Measurements from ENCODE around the gene TMEM72. TPM values are rescaled to one million over a fixed set of nuclear protein-coding genes. Genes with fewer than 3 reads are reported as not detected.
A peak's percentile ranks its signal among the peaks of the same experiment; 100 is the strongest.

TMEM72 gene
- total RNA-seq, 1 donor from 2014 or later = under 0.01 TPM

DNA sequence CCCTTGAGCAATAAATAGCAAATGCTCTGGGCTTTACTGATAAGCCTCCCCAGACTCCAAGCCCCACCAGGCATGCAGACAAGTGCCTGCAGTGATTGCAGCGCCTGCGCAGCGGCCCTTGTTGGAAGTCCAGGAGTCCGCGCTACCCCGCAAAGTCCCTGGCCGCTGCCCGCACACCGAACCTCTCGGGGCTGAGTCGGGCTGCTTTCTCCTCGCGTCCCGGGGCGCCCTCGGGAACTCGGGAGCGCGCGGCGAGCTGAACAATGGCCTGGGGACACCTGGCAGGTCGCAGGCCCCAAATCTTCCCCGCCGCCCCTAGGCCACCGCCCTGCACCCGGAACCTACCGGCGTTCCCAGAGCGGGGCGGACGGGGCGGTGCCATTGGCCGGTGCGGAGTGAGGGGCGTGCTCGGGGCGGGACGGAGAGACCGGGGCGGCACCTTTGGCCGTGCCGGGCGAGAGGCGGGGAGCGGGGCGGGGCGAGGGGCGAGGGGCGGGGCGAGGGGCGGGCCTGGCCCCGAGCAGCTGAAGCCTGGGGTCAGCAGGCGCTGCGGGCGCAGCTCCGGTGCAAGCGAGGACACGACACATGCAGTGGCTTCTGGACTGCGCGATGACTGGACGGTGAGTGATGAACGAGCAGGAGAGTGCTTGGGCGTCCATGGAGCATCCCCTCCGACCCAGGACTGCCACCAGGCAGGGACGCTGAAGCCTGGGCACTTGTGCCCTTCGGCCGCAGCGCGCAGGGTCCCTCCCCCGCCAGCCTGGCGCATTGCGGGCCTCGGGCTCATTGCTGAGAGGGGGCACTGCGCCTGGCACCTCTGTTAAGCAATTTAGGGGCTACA is 48.3 kb downstream of the TMEM72 start, which contains the start of gene RASSF4:
TSS of gene RASSF4 (plus strand) at position 556 of the 841 bp plus-strand sequence. CDS start 10,401 bp downstream, outside the sequence.
- H3K4me1 ChIP-seq (ENCODE audit: control insufficient read depth in 3 of 3, insufficient read depth in 3 of 3, low read length in 3 of 3) = peaks cover 50 to 62% (median 54%) of the 10 kb centered on the region in 3 donors
- H3K9ac ChIP-seq (ENCODE audit: low read depth in 1 of 3, low read length in 3 of 3) = peak within 1 kb of the TSS; percentile 82 to 94 (median 83)
- H3K36me3 ChIP-seq (ENCODE audit: control insufficient read depth in 3 of 3, insufficient read depth in 3 of 3, low read length in 3 of 3) = peaks cover 3 to 14% (median 8%) of the 10 kb centered on the region in 3 donors
- no peaks in the 10 kb centered on the region for H3K9me3 ChIP-seq (ENCODE audit: control insufficient read depth in 3 of 3, low read length in 3 of 3)
- H3K27ac ChIP-seq (ENCODE audit: low read depth, low read length) = peak within 1 kb of the TSS; percentile 89
- H3K4me3 ChIP-seq (ENCODE audit: low read length in 3 of 3) = peak within 1 kb of the TSS; percentile 85 to 95 (median 91)
- no peaks in the 10 kb centered on the region for H3K27me3 ChIP-seq (ENCODE audit: control insufficient read depth in 3 of 3, insufficient read depth in 3 of 3, low read length in 3 of 3)

DNA sequence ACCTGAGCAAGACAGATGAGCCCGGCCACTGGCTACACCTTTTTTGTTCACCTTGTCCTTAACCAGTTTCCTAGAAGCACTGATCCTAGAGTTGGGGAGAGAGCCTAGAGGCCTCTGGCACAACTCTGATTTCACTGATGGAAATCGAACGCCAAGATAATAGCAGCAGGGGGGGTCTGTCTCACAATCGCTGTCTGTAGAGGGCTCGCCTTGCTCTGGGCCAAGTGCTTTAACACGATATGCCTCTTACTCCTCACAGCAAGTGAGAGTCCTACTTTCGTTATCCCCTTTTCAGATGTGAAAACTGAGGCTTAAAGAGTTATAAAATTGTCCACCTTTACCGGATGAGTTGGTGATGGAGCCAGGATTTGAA is 48.9 kb downstream of the TMEM72 start:
- Histone ChIP-seq H3K4me3 (ENCODE audit: low read length in 3 of 3) (peak overlapping the region; percentile 85 to 95 (median 91)), H3K27ac (ENCODE audit: low read depth, low read length) (peak overlapping the region; percentile 89), H3K27me3 (ENCODE audit: control insufficient read depth in 3 of 3, insufficient read depth in 3 of 3, low read length in 3 of 3) (no peaks in the 10 kb centered on the region), H3K4me1 (ENCODE audit: control insufficient read depth in 3 of 3, insufficient read depth in 3 of 3, low read length in 3 of 3) (peaks cover 56 to 68% (median 60%) of the 10 kb centered on the region in 3 donors), H3K9ac (ENCODE audit: low read depth in 1 of 3, low read length in 3 of 3) (peak overlapping the region; percentile 75 to 94 (median 83)), H3K36me3 (ENCODE audit: control insufficient read depth in 3 of 3, insufficient read depth in 3 of 3, low read length in 3 of 3) (peaks cover 3 to 14% (median 8%) of the 10 kb centered on the region in 3 donors), H3K9me3 (ENCODE audit: control insufficient read depth in 3 of 3, low read length in 3 of 3) (no peaks in the 10 kb centered on the region)

DNA sequence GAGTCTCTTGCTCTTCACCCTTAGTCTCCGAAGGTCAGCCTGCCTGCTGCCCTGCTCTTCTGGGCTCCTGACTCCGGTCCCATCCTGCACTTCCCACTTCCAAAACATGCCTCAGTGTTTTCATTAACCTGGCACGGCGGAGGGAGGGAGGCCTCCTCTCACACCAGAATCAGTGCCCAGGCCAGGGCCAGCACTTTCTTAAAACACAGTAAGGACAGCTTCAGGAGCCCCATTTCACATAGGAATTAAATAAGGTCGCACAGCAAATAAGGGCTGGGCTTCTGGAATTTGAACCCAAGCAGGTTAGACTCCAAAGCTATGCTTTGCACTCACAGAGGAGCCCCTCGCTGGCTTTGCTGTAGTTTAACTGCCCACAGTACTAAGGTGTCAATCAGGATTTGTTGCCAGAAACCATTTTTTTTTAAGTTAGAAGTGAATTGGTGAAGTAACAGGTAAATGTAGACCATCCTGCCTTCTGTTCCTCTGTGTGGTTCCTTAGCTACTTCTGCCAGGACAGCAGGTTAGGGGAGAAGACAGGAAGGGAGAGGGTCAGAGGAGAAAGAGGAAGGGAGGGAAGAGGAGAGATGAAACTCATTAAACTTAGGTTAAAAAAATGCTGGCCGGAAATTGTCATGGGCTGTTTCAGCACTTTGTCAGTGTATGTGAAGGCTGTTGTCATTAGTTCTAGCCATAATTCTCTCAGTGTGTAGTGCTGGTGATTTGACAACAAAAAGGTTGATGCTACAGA is 49.5 kb downstream of the TMEM72 start:
- Histone ChIP-seq H3K27ac (ENCODE audit: low read depth, low read length) (peak overlapping the region; percentile 89), H3K4me3 (ENCODE audit: low read length in 3 of 3) (peak overlapping the region; percentile 85 to 95 (median 91)), H3K4me1 (ENCODE audit: control insufficient read depth in 3 of 3, insufficient read depth in 3 of 3, low read length in 3 of 3) (peaks cover 62 to 74% (median 66%) of the 10 kb centered on the region in 3 donors), H3K27me3 (ENCODE audit: control insufficient read depth in 3 of 3, insufficient read depth in 3 of 3, low read length in 3 of 3) (no peaks in the 10 kb centered on the region), H3K36me3 (ENCODE audit: control insufficient read depth in 3 of 3, insufficient read depth in 3 of 3, low read length in 3 of 3) (peaks cover 3 to 11% (median 7%) of the 10 kb centered on the region in 3 donors), H3K9ac (ENCODE audit: low read depth in 1 of 3, low read length in 3 of 3) (peak overlapping the region; percentile 75 to 94 (median 83)), H3K9me3 (ENCODE audit: control insufficient read depth in 3 of 3, low read length in 3 of 3) (no peaks in the 10 kb centered on the region)

DNA sequence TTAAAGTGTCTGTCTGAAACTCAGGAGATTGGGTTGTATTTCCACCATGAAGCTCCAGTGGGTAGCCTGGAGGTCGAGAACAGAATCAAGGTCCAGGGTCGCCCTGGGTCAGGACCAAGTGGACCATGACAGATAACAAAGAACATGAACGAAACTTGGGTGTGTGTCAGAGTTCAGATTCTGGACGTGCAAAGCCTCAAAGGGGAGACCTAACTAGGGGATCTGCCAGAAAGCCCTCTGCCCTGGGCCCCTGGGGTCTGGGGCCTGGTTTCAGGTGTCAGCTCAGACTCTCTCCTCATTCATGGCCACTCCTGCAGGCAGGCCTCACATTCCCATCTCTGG is 50.1 kb downstream of the TMEM72 start:
- no peaks in the 10 kb centered on the region for H3K27me3 ChIP-seq (ENCODE audit: control insufficient read depth in 3 of 3, insufficient read depth in 3 of 3, low read length in 3 of 3)
- H3K4me1 ChIP-seq (ENCODE audit: control insufficient read depth in 3 of 3, insufficient read depth in 3 of 3, low read length in 3 of 3) = peaks cover 68 to 80% (median 71%) of the 10 kb centered on the region in 3 donors
- H3K27ac ChIP-seq (ENCODE audit: low read depth, low read length) = no peak overlapping the region
- H3K4me3 ChIP-seq (ENCODE audit: low read length in 3 of 3) = peak overlapping the region in 1 of 3 donors; percentile 85
- peak overlapping the region in 2 of 3 donors; percentile 51 to 75 for H3K9ac ChIP-seq (ENCODE audit: low read depth in 1 of 3, low read length in 3 of 3)
- H3K9me3 ChIP-seq (ENCODE audit: control insufficient read depth in 3 of 3, low read length in 3 of 3) = no peaks in the 10 kb centered on the region
- H3K36me3 ChIP-seq (ENCODE audit: control insufficient read depth in 3 of 3, insufficient read depth in 3 of 3, low read length in 3 of 3) = peaks cover 3 to 6% (median 5%) of the 10 kb centered on the region in 3 donors

DNA sequence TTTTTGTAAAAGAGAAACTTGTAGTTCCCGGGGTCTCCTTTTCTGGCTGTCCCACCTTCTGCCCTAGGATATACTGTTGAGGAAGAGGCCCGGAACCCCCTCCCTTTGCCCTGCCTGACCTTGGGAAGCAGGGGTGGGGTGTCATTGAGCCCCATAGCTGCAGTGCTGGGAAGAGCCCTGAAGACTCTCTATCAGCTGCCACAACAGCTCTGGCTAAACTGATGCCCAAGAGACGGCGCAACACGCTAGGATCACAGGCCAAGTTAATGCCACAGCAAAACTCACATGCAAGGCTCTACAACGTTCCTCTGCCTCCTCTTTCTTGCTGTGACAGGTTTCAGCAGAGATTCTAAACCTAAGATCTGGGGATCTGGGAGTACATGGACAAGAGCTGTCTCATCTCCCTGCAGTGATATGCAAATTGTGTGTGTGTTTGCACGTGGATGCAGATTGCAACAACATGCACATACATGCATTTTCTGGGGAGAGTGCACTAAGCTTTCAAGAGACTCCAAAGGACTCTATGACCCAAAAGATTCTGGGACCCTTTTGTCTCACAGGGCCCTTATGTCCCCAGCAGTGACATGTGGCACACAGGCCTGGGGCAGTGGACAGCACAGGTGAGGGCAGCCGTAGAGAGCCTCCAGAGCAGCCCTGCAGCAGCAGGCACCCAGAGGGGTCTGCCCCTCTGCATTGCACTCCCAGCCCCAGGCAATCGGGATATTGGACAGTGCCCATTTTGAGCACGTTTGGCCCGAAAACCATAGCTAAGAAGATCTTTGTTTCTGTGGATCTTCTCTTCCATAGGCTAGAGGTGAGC is 51.0 kb downstream of the TMEM72 start:
- Histone ChIP-seq H3K9me3 (ENCODE audit: control insufficient read depth in 3 of 3, low read length in 3 of 3) (no peaks in the 10 kb centered on the region), H3K4me1 (ENCODE audit: control insufficient read depth in 3 of 3, insufficient read depth in 3 of 3, low read length in 3 of 3) (peaks cover 77 to 88% (median 81%) of the 10 kb centered on the region in 3 donors), H3K9ac (ENCODE audit: low read depth in 1 of 3, low read length in 3 of 3) (peak overlapping the region in 1 of 3 donors; percentile 82), H3K27ac (ENCODE audit: low read depth, low read length) (no peak overlapping the region), H3K4me3 (ENCODE audit: low read length in 3 of 3) (peak overlapping the region in 1 of 3 donors; percentile 34), H3K36me3 (ENCODE audit: control insufficient read depth in 3 of 3, insufficient read depth in 3 of 3, low read length in 3 of 3) (peaks cover 0 to 2% (median 0%) of the 10 kb centered on the region in 3 donors), H3K27me3 (ENCODE audit: control insufficient read depth in 3 of 3, insufficient read depth in 3 of 3, low read length in 3 of 3) (no peaks in the 10 kb centered on the region)

DNA sequence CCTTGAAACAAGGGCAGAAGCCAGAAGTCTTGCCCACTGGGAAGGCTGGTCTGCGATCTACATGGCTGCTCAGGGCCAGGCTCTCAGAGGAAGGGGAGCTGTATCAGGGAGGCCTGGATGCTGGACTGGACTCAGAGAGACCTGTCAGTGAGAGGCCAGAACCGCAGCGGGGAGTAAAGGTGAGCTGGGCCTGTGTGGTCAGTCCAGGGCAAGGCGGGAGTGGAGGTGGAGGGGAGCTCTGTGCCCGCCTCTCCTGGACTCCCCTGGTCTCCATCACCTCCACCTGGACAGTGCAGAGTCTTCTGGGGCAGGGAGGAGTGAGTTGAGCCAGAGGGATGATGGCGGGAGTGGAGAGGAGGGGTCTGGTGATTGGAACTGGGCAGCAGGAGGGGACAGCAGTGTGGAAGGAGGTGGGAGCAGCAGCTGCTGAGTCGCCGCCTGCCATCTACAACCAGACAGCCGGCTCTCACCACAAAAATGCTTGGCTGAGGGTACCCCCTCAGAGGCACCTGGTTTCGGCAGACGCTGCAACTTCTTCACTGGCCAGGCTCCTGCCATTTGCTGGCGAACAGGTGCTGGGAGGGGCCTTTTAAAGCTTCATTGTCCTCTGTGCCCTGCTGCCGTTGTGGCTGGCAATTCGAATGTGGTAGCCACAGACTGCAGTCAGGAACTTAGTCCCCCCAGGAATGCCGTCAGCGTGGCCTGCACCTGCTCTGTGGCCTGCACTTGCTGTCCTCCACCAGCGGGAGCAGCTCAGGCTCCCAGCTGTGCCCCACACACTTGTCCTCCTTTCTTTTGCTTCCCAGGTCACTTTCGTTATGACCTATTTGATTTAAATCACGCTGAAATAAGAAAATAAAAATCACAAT is 52.0 kb downstream of the TMEM72 start:
- peak overlapping the region; percentile 88 for H3K27ac ChIP-seq (ENCODE audit: low read depth, low read length)
- H3K9ac ChIP-seq (ENCODE audit: low read depth in 1 of 3, low read length in 3 of 3) = peak overlapping the region; percentile 51 to 82 (median 69)
- H3K9me3 ChIP-seq (ENCODE audit: control insufficient read depth in 3 of 3, low read length in 3 of 3) = no peaks in the 10 kb centered on the region
- H3K4me1 ChIP-seq (ENCODE audit: control insufficient read depth in 3 of 3, insufficient read depth in 3 of 3, low read length in 3 of 3) = peaks cover 85 to 93% (median 85%) of the 10 kb centered on the region in 3 donors
- H3K4me3 ChIP-seq (ENCODE audit: low read length in 3 of 3) = peak overlapping the region; percentile 13 to 67 (median 15)
- H3K27me3 ChIP-seq (ENCODE audit: control insufficient read depth in 3 of 3, insufficient read depth in 3 of 3, low read length in 3 of 3) = no peaks in the 10 kb centered on the region
- peaks cover 0 to 2% (median 0%) of the 10 kb centered on the region in 3 donors for H3K36me3 ChIP-seq (ENCODE audit: control insufficient read depth in 3 of 3, insufficient read depth in 3 of 3, low read length in 3 of 3)

DNA sequence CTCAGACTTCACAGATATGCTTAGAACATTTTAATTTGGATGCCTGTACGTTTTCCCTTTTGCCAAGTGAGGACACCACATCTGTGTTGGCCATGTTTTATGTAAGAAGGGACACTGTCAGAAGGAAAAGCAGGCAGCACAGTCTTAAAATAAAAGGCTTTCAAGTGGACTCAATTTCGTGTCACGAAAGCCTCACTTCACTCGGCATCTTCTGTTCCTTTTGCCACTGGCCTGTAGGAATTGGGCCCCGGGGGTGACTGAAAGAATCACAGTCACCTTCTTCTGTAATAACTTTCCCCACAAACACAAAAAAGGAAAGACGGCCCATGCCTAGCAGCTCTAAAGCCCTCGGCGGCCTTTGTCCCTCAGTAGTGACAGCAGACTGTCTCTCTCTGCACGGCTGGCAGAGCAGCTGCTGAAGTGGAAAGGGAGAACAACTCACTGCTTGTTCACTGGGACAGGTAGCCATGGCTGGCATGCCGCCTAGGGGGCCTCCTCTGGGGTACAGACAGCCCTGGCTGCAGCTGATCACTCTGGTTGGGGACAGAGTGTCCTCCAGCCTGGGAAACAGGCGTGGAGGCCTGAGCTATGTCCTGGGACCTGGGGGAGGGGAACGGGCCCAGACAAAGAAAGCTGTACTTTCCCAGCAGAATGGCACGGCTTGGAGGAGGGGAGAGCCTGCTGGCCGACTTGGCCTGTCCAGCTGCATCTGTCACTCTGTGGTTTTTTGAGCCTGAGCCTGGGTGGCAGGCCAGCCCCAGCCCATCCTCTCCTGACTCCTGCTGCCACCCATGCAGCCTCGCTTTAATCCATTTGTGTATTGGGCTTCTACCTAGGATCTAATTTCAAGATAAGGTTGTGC is 52.9 kb downstream of the TMEM72 start:
- H3K9me3 ChIP-seq (ENCODE audit: control insufficient read depth in 3 of 3, low read length in 3 of 3) = no peaks in the 10 kb centered on the region
- no peaks in the 10 kb centered on the region for H3K27me3 ChIP-seq (ENCODE audit: control insufficient read depth in 3 of 3, insufficient read depth in 3 of 3, low read length in 3 of 3)
- peak overlapping the region; percentile 88 for H3K27ac ChIP-seq (ENCODE audit: low read depth, low read length)
- H3K4me1 ChIP-seq (ENCODE audit: control insufficient read depth in 3 of 3, insufficient read depth in 3 of 3, low read length in 3 of 3) = peaks cover 88 to 95% (median 88%) of the 10 kb centered on the region in 3 donors
- peak overlapping the region; percentile 13 to 67 (median 31) for H3K4me3 ChIP-seq (ENCODE audit: low read length in 3 of 3)
- H3K36me3 ChIP-seq (ENCODE audit: control insufficient read depth in 3 of 3, insufficient read depth in 3 of 3, low read length in 3 of 3) = peaks cover 0 to 2% (median 0%) of the 10 kb centered on the region in 3 donors
- H3K9ac ChIP-seq (ENCODE audit: low read depth in 1 of 3, low read length in 3 of 3) = peak overlapping the region; percentile 68 to 82 (median 69)

DNA sequence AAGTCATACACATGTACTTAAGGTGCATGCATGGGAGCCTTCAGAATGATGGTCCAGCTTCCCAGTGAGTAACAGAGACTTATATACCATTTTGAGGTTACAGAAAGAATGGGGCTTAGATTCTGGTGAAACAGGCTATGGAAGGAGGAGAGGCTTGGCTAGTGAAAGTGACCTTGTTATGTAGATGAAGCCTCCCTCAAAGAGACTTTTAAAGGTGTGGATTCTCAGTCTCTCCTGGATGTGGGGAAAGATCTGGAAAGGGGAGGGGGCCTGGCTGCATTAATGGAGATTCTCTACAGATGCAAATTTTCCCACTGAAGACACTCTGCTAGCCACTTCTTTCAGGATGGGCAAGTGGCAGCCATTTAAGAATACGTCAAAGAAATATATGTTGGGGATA is 54.0 kb downstream of the TMEM72 start:
- H3K4me3 ChIP-seq (ENCODE audit: low read length in 3 of 3) = no peak overlapping the region
- H3K9me3 ChIP-seq (ENCODE audit: control insufficient read depth in 3 of 3, low read length in 3 of 3) = no peaks in the 10 kb centered on the region
- peak overlapping the region in 1 of 3 donors; percentile 82 for H3K9ac ChIP-seq (ENCODE audit: low read depth in 1 of 3, low read length in 3 of 3)
- peaks cover 93 to 99% (median 94%) of the 10 kb centered on the region in 3 donors for H3K4me1 ChIP-seq (ENCODE audit: control insufficient read depth in 3 of 3, insufficient read depth in 3 of 3, low read length in 3 of 3)
- peak overlapping the region; percentile 88 for H3K27ac ChIP-seq (ENCODE audit: low read depth, low read length)
- peaks cover 0 to 6% (median 4%) of the 10 kb centered on the region in 3 donors for H3K36me3 ChIP-seq (ENCODE audit: control insufficient read depth in 3 of 3, insufficient read depth in 3 of 3, low read length in 3 of 3)
- H3K27me3 ChIP-seq (ENCODE audit: control insufficient read depth in 3 of 3, insufficient read depth in 3 of 3, low read length in 3 of 3) = no peaks in the 10 kb centered on the region
